ENCODE measurements around the gene FASN.

GRCh38 chr17:82031885-82032627 is 66.0 kb downstream of the FASN start:
- no peak for TF ChIP-seq POLR2A (IDR thresholded peaks at IDR 0.05)
- TF ChIP-seq, protein P1, sequence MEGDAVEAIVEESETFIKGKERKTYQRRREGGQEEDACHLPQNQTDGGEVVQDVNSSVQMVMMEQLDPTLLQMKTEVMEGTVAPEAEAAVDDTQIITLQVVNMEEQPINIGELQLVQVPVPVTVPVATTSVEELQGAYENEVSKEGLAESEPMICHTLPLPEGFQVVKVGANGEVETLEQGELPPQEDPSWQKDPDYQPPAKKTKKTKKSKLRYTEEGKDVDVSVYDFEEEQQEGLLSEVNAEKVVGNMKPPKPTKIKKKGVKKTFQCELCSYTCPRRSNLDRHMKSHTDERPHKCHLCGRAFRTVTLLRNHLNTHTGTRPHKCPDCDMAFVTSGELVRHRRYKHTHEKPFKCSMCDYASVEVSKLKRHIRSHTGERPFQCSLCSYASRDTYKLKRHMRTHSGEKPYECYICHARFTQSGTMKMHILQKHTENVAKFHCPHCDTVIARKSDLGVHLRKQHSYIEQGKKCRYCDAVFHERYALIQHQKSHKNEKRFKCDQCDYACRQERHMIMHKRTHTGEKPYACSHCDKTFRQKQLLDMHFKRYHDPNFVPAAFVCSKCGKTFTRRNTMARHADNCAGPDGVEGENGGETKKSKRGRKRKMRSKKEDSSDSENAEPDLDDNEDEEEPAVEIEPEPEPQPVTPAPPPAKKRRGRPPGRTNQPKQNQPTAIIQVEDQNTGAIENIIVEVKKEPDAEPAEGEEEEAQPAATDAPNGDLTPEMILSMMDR (IDR thresholded peaks at IDR 0.05) = no peak
